ENCODE measurements around the gene SLC39A6.

GRCh38 chr18:36169938-36170337 lies 40.8 kb upstream of the SLC39A6 start:
- no peak for TF ChIP-seq EZH2 (IDR thresholded peaks at IDR 0.05; ENCODE audit: insufficient read depth, low read length)
- TF ChIP-seq, protein P1, sequence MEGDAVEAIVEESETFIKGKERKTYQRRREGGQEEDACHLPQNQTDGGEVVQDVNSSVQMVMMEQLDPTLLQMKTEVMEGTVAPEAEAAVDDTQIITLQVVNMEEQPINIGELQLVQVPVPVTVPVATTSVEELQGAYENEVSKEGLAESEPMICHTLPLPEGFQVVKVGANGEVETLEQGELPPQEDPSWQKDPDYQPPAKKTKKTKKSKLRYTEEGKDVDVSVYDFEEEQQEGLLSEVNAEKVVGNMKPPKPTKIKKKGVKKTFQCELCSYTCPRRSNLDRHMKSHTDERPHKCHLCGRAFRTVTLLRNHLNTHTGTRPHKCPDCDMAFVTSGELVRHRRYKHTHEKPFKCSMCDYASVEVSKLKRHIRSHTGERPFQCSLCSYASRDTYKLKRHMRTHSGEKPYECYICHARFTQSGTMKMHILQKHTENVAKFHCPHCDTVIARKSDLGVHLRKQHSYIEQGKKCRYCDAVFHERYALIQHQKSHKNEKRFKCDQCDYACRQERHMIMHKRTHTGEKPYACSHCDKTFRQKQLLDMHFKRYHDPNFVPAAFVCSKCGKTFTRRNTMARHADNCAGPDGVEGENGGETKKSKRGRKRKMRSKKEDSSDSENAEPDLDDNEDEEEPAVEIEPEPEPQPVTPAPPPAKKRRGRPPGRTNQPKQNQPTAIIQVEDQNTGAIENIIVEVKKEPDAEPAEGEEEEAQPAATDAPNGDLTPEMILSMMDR (IDR thresholded peaks at IDR 0.05; ENCODE audit: insufficient read depth, low read depth, low read length): no peak

All from astrocyte (in vitro differentiated cells and primary cell).